GM20000 (cell line): ENCODE results near the gene MICAL3.

Experiments used
- DNase-seq: peaks from one replicate; pipeline ENCODE4 v3.0.0; 2012; ENCODE audit warnings: low spot score
- CTCF ChIP-seq: IDR thresholded peaks from 2 replicates; pipeline ENCODE4 v1.5.1; 2012; ENCODE audit warnings: mild to moderate bottlenecking, control low read depth; ENCODE audit errors: extremely low read depth, missing control alignments

The MICAL3 gene

GRCh38 chr22:17905445-17905844 is 118.9 kb downstream of the MICAL3 start:
- TF ChIP-seq CTCF, result no peak
- DNase-seq, result no peak

GRCh38 chr22:17903564-17904295 is 120.6 kb downstream of the MICAL3 start:
- TF ChIP-seq CTCF, result no peak
- no peak for DNase-seq

GRCh38 chr22:17902960-17903359 is 121.4 kb downstream of the MICAL3 start:
- DNase-seq, result no peak
- no peak for TF ChIP-seq CTCF

- no peak for DNase-seq
- no peak for TF ChIP-seq CTCF
Measured at GRCh38 chr22:17898375-17898774, 126.0 kb downstream of the MICAL3 start.

GRCh38 chr22:17897858-17898257 is 126.5 kb downstream of the MICAL3 start:
- DNase-seq, result no peak
- TF ChIP-seq CTCF, result no peak

GRCh38 chr22:17897426-17897825 is 126.9 kb downstream of the MICAL3 start:
- no peak for DNase-seq
- no peak for TF ChIP-seq CTCF

GRCh38 chr22:17896586-17896985 is 127.8 kb downstream of the MICAL3 start:
- no peak for TF ChIP-seq CTCF
- no peak for DNase-seq
